GM12873 (cell line): ENCODE measurements around the gene ARHGAP42.

ENCODE experiments used
- CTCF ChIP-seq: IDR thresholded peaks from 2 replicates; pipeline ENCODE4 v1.5.1; 2012; ENCODE audit warnings: low read depth, mild to moderate bottlenecking, moderate library complexity, low read length, control low read depth; ENCODE audit not compliant: insufficient read depth; ENCODE audit errors: missing control alignments

The ARHGAP42 gene

GRCh38 chr11:100928426-100928825 lies 241.3 kb downstream of the ARHGAP42 start:
- no peak for TF ChIP-seq CTCF

- no peak for TF ChIP-seq CTCF
These were observed 242.3 kb downstream of the ARHGAP42 start for GRCh38 chr11:100929377-100929776.

- peak; percentile 58 for TF ChIP-seq CTCF
These were observed 243.2 kb downstream of the ARHGAP42 start for GRCh38 chr11:100930185-100930778.

- TF ChIP-seq CTCF, result peak; percentile 38
These were observed 245.5 kb downstream of the ARHGAP42 start for GRCh38 chr11:100932474-100933100.

- TF ChIP-seq CTCF, result no peak
These were observed 249.7 kb downstream of the ARHGAP42 start for GRCh38 chr11:100936781-100937180.

GRCh38 chr11:100939571-100939970 lies 252.5 kb downstream of the ARHGAP42 start:
- no peak for TF ChIP-seq CTCF

GRCh38 chr11:100940111-100940510 lies 253.0 kb downstream of the ARHGAP42 start:
- no peak for TF ChIP-seq CTCF
